CD4-positive, alpha-beta T cell treated with Interleukin-10 for 1 hour (primary cell): ENCODE data around the gene FAM117A.
"Not testable (repeated sequence)": the region's sequence is repeated elsewhere in the genome, so short reads cannot be mapped to it uniquely, and the experiment has no call there.

Experiments
- DNase-seq: peaks from one replicate; pipeline ENCODE4 v3.0.0-alpha.2; 2020

The FAM117A gene

DNA sequence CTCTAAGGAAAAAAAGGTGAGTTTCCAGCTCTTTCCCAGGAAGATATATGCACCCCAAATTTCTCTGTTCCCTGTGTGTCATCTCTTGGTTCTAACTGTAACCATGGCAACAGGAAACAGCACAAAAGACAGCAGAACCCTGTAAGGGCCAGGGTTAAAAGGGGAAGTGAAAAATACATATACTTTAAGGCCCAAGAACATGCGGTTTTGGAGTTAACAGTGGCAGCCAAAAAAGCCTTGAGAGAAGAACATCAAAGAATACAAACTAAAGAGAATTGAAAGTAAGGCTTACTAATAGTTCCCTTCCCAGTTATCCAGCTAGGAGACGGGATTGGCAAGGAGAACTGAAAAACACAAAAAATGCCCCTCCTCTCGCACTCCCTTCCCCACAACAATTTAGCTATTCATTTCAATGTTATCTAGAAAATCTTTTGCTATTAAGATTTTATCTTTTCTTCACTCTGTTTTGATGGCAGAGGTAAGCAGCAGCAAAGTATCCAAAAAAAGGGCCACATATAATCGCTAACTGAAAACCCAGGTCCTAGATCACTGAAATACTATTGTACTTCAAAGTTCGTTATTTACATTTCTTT is 87.6 kb downstream of the FAM117A start:
- peak; percentile 88 for DNase-seq

DNA sequence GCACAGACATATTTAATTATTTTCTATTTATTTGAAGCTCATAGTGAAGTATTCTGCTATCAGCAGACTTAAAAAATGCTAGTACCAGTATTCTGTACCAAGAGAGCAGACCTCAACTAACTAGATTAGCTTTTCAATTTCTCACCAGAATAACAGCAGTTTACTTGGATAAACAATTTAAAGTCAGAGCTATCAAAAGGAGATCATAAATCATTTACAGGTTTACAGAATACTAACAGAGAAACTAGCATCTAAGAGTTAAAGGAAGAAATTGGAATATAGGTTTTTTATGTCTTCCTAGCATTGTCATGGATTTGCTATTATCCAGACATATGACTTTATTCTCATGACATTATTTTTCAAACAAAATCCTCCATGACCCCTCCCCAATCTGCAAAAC is 89.4 kb downstream of the FAM117A start:
- no peak for DNase-seq

GRCh38 chr17:49673679-49674078 is 90.3 kb downstream of the FAM117A start:
- DNase-seq = not testable (repeated sequence)

DNA sequence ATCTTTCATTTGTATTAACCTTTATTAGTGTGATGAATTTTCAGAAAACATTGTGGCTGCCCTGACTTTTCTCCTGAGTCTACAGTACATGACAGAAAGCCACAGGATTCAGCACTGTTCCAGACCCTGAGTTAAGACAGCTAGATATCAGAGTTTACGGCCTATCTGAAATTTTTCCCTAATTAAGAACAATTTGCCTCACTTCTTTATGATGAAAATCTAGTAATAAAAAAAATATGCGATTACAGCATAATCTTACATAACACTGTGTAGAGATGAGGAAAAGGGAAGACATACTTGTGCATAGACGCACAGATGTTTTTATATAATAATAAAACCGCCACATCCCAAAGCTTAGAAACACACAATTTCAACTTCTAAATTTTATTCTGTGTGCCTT is 93.3 kb downstream of the FAM117A start:
- no peak for DNase-seq

- no peak for DNase-seq
Observed at GRCh38 chr17:49670002-49670401, 93.9 kb downstream of the FAM117A start.

GRCh38 chr17:49667854-49668253 is 96.1 kb downstream of the FAM117A start:
- no peak for DNase-seq

DNA sequence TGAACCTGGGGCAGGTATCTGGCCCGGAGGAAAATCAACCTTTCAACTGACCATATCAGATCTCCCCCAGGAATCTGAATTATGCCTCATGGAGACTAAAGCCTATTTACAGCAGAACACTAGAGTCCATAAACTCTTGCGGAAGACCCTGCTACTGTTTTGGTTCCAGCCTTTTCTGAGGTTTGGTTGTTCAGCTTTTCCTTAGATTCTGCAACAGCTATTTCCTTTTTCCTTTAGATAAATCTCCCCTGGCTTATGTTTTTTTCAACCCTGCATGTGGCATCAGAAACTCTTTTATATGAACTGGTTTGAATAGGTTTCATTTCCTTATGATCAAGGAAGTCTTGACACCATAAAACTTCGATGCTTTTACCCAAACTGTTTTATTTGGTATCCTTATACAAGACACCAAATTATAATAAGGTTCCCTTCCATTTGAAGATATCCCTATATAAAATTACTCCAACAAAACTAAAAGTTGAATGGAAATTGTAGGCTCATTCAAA is 99.2 kb downstream of the FAM117A start:
- DNase-seq = no peak
